ENCODE data around the gene CHST12.
"Not testable (repeated sequence)": the region's sequence is repeated elsewhere in the genome, so short reads cannot be mapped to it uniquely, and the experiment has no call there.

CHST12 gene

DNA sequence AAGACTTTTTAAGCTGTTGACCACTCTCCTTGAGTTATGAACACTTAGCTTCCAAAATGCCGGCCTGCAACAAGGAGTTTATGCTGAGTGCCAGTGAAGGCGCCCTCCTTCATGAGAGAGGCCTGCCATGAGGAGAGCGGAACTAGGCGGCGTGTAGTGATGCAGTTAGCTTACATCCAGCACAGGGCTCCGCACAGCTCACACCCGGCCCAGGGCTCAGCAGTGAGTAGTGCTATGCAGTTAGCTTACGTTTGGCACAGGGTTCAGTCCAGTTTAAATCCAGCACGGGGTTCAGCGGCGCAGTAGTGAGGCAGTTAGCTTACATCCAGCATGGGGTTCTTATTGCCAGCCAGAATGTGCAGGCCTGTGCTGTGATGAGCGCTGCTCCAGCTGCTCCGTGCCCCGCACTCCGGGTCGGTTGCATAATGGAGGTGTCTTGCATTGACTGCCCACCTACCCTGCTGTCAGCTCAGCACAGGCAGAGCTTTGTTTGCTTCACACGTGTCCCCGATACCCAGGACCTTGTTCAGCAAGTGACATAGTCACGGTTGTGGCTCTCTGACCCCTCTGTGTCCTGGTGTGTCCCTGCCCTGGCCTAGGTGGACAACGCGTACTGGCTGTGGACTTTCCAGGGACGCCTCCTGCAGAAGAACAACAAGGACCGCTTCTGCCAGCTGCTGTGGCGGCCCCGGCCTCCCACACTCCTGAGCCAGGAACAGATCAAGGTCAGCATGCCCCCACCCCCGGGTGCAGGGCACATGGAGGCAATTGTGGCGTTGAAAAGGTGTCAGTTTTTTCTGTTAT lies 26.9 kb upstream of the CHST12 start:
- in situ Hi-C loops (cut with HindIII; ENCODE audit: low sequenced_read_pairs): no loop called here

DNA sequence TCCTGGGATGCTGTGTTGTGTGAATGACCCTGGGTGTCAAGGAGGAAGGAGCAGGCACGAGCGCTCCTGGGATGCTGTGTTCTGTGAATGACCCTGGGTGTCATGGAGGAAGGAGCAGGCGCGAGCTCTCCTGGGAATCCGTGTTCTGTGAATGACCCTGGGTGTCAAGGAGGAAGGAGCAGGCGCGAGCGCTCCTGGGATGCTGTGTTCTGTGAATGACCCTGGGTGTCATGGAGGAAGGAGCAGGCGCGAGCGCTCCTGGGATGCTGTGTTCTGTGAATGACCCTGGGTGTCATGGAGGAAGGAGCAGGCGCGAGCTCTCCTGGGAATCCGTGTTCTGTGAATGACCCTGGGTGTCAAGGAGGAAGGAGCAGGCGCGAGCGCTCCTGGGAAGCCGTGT lies 25.9 kb upstream of the CHST12 start:
- in situ Hi-C loops (cut with HindIII; ENCODE audit: low sequenced_read_pairs): not testable (repeated sequence)

DNA sequence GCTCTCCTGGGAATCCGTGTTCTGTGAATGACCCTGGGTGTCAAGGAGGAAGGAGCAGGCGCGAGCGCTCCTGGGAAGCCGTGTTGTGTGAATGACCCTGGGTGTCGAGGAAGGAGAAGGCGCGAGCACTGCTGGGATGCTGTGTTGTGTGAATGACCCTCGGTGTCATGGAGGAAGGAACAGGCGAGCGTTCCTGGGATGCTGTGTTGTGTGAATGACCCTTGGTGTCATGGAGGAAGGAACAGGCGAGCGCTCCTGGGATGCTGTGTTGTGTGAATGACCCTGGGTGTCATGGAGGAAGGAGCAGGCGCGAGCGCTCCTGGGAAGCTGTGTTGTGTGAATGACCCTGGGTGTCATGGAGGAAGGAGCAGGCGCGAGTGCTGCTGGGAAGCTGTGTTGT lies 25.3 kb upstream of the CHST12 start:
- in situ Hi-C loops (cut with HindIII; ENCODE audit: low sequenced_read_pairs): not testable (repeated sequence)

DNA sequence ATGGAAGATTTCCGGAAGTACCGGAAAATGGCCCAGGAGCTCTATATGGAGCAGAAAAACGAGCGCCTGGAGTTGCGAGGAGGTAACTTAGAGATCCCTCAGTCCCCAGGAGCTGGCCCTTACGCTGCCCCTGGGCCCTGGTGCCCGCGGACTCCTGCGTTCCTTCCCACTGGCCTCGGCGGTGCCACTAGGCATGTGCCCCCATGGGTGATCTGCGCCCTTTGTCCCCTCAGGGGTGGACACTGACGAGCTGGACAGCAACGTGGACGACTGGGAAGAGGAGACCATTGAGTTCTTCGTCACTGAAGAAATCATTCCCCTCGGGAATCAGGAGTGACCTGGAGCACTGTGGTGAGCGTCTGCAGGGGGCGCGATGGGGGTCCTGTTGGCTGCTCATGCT lies 24.2 kb upstream of the CHST12 start:
- in situ Hi-C loops (cut with HindIII; ENCODE audit: low sequenced_read_pairs): no loop called here

DNA sequence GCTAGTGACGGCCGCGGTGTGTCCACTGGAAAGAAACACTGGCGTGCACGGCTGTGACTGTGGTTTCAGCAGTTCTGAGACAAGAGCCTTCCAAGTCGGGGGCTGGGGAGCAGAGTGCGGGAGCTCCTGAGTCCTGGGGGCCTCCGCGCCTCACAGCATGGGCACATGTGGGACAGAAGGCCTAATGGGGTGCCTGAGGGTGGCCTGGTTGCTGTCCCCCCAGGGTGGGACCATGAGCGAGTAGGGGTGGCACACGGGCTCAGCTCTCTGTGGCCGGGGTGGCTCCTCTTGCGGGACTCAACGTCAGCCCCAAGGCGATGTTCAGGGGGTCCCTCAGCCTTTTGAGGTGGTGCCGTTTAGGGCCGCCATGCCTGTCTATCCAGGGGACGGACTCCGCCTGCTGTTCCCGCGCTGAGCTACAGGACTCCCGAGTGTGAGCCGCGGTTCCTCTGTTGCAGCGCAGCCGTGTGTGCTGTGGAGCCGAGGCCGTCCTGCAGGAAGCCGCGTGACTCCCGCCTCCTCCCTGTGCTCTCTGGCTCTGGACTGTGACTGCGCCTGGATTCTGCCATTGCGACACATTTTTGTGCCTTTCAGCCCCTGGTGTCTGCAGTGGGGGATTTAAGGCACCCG lies 23.5 kb upstream of the CHST12 start:
- in situ Hi-C loops (cut with HindIII; ENCODE audit: low sequenced_read_pairs): no loop called here

DNA sequence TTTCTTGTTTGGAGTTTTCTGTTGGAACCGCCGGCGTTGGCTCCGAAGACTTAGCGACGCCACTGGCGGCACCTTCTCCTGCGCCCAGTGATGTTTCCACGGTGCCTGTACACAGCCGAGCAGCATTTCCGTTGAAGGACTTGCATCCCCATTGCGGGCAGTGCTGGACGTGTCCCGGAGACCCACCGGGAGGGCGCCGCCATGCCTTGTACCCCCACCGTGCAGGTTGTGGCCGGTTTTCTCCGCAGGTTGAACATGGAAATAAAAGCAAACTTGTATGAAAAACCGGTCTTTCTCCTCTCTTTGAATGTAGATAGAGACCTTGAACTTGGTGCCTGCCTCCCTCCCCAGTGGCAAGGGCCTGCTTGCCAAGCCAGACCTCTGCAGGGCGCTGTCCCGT lies 22.9 kb upstream of the CHST12 start:
- in situ Hi-C loops (cut with HindIII; ENCODE audit: low sequenced_read_pairs): no loop called here

DNA sequence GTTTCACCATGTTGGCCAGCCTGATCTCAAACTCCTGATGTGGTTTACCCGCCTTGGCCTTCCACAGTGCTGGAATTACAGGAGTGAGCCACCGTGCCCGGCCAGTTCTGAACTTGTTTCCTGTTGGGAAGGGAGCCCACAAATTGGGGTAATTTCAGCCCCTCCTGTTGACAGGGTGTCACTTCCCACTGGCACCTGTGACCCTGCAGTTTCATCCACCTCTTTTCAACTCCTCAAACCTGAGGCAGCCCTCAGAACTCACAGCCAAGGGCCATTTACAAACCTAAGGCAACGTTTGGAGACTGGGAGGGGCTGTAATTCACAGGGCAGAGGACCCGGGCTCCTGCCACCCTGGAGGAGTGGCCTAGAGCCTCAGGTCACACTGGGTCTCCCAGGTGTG lies 22.2 kb upstream of the CHST12 start:
- in situ Hi-C loops (cut with HindIII; ENCODE audit: low sequenced_read_pairs): no loop called here

DNA sequence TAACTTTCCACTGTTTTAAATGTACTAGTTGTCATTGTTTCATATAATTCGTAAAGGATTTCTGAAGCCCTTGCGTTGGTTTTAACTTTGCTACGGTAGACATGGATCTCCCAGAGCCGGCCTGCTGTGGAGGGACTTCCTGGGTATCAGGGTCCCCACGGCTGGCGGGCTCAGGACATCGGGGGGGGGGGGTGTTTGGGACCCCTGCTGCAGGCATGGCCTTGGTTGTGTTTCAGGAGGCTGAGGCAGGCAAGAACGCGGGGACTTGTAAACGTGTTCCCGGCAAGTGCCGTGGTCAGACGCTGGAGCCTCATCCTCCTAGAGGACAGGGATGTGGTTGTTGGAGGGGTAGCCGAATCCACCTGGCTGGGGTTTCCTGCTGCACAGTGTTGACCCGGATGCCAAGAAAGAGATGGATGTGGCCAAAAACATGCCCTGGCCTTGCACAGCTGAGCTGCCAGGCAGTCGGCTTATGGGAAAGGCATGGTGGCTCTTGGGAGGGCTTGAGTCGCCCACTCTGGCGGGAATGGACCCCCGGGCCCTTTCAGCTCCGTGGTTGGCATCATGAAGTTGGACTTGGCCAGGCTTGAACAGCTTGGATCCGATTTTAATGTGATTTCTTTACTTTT lies 21.4 kb upstream of the CHST12 start:
- in situ Hi-C loops (cut with HindIII; ENCODE audit: low sequenced_read_pairs): no loop called here

DNA sequence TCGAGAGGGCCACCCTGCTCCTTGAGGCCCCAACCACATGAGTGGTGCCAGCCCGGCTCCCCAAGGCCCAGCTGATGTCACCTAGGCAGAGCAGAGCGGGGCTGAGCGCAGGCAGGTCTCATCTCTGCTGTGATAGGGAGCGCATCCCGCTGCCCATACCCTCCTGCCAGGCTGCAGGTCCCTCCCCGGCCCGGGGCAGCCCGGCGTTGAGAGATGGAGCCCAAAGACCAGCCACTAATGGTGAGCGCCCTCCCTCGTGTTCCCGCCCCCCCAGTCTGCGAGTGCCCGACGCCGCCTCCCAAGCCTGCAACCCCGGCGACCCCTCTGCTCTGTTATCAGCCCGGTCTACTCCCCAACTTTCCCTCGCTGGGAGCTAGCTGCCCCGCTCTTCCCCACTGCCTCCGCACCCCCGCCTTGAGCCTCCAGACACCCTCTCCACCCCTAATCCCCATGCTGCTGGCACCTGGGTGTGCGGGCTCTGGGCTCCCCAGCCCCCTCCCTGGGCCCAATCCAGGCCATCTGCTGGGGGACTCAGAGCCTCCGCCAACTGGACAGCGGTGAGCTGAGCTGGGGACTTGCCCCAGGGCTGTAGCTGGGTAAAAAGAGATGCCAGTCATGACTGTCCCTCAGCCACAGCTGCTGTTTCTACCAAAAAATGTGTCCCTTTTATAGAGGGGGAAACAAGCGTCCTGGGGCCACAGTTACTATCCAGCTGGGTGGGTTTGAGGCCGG lies 19.7 kb upstream of the CHST12 start:
- in situ Hi-C loops (cut with HindIII; ENCODE audit: low sequenced_read_pairs): no loop called here

DNA sequence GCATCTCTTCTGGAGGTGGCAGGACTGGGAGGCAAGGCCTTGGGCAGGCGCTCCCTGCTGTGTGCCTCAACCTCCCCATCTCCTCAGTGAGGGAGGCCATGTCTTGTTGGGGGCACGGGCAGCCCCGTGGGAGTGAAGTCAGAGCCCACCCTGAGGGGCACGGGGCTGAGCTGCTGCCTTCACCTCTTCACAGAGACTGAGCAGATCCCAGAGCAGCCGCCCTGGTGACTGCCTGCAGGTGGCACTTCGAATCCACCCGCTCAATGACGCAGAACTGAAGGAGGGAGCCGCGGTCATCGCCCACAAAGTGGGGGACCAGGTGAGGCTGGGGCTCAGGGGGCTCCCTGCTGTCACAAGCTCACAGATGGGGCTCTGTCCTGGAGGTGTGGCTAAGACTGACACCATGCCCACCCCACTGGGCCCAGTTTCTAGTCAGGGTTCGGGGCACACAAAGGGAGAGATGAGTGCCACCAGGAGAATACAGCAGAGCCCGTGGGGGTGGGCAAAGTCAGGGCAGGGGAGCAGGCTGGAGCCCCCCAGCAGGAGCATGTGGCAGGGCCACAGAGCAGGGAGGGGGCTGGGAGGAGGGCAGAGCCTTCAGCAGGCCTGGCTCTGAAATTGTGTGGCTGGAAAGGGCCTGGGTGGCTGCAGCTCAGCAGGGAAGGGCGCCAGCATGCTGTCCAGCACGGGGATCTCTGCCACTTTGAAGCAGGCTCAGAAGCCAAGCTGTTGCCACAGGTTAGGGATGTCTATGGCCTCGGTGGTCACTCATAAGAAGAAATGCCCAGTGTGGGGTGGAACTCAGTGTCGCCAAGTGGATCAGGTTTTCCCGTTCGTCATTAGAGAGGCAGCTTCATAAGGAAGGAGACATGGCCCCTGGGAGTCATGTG lies 18.8 kb upstream of the CHST12 start:
- in situ Hi-C loops (cut with HindIII; ENCODE audit: low sequenced_read_pairs): no loop called here

DNA sequence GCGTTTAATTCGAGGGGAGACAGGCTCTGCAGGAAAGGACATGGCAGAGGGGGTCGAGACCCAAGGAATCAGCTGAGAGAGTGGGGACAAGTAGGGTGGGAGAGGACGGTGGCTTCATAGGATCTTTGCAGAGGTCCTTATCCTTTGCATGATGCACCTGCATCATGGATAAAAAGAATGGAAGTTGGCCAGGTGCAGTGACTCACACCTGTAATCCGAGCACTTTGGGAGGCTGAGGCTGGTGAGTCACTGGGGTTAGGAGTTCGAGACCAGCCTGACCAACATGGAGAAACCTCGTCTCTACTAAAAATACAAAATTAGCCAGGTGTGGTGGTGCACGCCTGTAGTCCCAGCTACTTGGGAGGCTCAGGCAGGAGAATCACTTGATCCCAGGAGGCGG lies 17.3 kb upstream of the CHST12 start:
- in situ Hi-C loops (cut with HindIII; ENCODE audit: low sequenced_read_pairs): not testable (repeated sequence)

DNA sequence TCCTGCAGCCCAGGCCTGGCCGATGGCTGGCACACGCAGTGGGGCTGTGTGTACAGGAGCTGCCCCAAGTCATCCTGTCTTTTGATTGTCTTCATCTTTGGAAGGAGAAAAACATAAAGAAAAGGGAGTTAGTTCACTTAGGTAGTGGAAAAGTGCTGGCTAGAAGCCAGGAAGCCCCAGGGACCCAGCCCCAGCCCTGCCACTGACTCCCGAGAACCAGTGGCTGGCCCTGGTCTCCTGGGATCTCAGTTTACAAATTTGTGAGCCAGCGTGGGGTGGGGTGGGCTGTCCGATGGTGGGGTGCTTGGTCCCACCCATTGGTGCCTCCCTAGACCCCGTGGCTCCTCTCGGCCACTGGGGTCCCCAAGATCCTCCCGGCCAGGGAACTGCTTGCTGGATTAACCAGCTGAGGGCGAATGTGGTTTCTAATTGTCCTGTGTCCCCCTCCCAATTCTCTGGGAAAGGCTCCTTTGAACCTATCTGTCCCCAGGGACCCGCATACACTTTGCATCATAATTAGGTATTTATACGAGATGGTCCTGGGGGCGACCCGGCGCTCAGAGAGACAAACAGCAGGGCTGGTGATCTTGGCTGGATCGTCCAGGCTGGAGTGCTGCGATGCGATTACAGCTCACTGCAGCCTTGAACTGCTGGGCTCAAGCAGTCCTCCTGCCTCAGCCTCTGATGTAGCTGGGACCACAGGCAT lies 16.3 kb upstream of the CHST12 start:
- in situ Hi-C loops (cut with HindIII; ENCODE audit: low sequenced_read_pairs): no loop called here

DNA sequence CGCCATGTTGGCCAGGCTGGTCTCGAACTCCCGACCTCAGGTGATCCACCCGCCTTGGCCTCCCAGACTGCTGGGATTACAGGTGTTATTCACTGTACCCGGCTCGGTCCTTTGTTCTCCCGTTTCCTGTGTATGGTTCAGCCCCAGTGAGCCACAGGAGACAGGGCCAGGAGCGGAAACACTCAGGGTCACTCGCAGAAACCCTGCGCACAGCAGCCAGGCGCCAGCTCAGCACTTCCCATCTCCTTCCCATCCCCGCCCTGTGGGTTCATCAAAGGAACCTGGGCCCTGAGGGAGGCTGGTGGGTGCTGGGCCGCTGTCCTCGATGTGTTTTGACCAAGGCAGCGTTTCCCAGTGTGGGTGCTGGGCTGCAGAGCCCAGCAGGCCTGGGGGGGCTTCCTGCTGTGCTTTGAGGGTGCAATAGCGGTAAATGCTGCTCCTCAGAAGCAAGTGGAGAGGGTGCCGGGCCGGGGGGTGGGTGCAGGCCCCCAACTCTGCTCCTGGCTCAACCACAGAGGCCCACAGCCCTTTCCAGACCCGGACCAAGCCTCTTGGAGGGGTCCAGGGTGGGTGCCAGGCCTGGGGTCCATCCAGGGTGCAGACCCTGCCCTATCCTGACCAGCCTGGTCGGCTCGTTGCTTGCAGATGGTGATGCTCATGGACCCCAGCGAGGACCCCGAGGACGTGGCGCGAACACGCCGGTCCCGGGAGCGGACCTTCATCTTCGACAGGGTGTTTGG lies 15.3 kb upstream of the CHST12 start:
- in situ Hi-C loops (cut with HindIII; ENCODE audit: low sequenced_read_pairs): no loop called here

DNA sequence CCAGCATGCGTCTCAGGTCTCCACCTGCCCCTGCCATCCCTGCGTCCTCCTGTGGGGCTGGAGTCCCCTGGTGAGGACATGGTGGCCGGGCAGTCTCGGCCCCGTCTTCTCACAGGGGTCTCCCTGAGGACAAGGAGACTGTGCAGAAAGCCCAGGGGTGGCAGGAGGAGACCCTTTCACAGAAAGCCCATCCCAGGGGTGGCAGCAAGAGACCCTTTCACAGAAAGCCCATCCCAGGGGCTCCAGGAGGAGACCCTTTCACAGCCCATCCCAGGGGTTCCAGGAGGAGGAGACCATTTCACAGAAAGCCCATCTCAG lies 14.8 kb upstream of the CHST12 start:
- in situ Hi-C loops (cut with HindIII; ENCODE audit: low sequenced_read_pairs): no loop called here

DNA sequence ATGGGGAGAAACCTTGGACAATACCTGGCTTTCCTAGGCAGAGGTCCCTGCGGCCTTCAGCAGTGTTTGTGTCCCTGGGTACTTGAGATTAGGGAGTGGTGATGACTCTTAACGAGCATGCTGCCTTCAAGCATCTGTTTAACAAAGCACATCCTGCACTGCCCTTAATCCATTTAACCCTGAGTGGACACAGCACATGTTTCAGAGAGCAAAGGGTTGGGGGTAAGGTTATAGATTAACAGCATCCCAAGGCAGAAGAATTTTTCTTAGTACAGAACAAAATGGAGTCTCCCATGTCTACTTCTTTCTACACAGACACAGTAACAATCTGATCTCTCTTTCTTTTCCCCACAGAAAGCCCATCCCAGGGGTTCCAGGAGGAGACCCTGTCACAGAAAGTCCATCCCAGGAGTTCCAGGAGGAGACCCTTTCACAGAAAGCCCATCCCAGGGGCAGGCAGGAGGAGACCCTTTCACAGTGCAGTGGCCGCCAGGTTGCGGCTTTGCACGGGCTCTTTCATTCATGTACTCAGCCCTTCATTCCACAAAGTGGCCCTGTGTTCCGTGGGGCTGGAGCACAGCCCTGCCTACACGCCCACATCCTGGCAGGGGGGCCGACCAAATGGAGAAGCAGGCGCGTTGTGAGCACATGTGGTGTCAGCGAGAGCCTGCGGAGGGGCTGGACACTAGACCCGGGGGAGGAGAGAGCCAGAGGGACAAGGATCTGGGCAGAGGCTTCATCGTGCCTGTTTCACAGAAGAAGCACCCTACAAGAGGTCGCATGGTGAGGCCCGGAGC lies 13.2 kb upstream of the CHST12 start:
- in situ Hi-C loops (cut with HindIII; ENCODE audit: low sequenced_read_pairs): not testable (repeated sequence)

DNA sequence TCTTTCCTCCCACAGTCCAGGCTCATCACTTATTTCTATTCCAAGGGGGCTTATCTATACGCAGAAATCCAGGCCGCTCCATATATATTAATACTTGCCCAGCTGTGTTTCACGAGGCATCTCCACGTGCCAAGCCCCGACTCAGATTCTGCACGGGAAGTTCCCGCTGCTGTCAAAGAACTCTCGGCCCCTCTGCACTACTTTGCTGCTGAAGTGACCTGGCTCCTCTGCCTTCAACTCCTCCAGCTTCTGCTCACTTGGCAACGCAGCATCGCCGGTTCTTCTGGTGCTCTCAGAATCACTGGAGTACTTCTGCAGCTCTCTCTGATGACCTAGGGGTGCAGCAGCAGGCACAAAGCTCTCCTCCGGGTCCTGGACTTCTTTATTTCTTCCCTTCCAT lies 9.7 kb upstream of the CHST12 start:
- in situ Hi-C loops (cut with HindIII; ENCODE audit: low sequenced_read_pairs): no loop called here

DNA sequence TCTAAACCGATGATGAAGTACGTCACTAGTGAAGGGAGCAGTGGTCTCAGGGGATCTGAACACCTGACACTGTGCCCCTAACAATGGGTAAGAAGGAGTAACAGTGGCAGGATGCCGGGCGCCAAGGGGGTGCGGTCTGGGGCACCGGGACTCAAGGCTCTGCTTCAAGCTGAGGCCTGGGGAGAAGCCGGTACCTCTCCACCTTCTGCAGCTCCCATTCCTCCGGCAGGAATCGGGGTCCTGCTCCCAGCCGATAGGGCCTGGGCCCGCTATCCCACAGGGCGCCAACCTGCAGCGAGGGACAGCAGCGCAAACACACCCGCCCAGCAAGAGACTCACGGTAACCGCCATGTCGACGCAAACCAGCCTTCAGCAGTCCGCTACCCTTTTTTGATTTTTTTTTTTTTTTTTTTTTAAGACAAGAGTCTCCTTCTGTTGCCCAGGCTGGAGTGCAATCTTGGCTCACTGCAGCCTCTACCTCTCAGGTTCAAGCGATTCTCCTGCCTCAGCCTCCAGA lies 8.8 kb upstream of the CHST12 start:
- in situ Hi-C loops (cut with HindIII; ENCODE audit: low sequenced_read_pairs): no loop called here

DNA sequence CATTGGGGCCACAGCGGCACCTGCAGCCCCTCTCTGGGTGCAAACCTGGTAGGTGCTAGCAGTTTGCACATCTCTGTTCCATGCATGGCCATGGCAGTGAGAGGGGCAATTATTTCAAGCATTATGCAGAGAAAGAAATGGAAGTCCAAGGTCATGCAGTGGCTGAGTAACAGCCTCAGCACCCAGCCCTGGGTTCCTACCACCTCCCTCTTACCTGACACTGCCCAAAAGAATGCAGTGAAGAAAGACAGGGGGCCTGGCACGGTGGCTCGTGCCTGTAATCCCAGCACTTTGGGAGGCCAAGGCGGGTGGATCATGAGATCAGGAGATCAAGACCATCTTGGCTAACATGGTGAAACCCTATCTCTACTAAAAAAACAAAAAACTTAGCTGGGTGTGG lies 4.9 kb upstream of the CHST12 start:
- in situ Hi-C loops (cut with HindIII; ENCODE audit: low sequenced_read_pairs): no loop called here
